ENCODE results near the gene FAAP20.

The FAAP20 gene

GRCh38 chr1:2242814-2243725 is 48.5 kb upstream of the FAAP20 start (continued):
- TF ChIP-seq KLF17 (tag by site-specific recombination; IDR thresholded peaks at IDR 0.05) (no peak), ZNF266 (tag by site-specific recombination; IDR thresholded peaks at IDR 0.05; ENCODE audit: low read depth) (no peak), ZNF529 (tag by site-specific recombination; IDR thresholded peaks at IDR 0.05; ENCODE audit: insufficient replicate concordance) (no peak), HIC1 (tag by site-specific recombination; IDR thresholded peaks at IDR 0.05) (peak; percentile 19; the same call in 1 of the 2 replicates), HOXA7 (CRISPR knock-in tag; IDR thresholded peaks at IDR 0.05; ENCODE audit: borderline replicate concordance) (no peak), PBX3 (CRISPR knock-in tag; IDR thresholded peaks at IDR 0.05) (0 out of 2 replicates have a peak, but pooled peaks have one; percentile 50), ZNF830 (tag by site-specific recombination; IDR thresholded peaks at IDR 0.05; ENCODE audit: low read depth) (no peak), KLF7 (tag by site-specific recombination; IDR thresholded peaks at IDR 0.05; ENCODE audit: borderline replicate concordance) (no peak), ZNF341 (tag by site-specific recombination; IDR thresholded peaks at IDR 0.05; ENCODE audit: low read depth) (no peak), PRDM10 (tag by site-specific recombination; IDR thresholded peaks at IDR 0.05) (no peak), GLIS1 (tag by site-specific recombination; IDR thresholded peaks at IDR 0.05) (0 out of 2 replicates have a peak, but pooled peaks have one; percentile 6), ZNF2 (tag by site-specific recombination; IDR thresholded peaks at IDR 0.05) (0 out of 2 replicates have a peak, but pooled peaks have one; percentile 16), ZNF596 (tag by site-specific recombination; IDR thresholded peaks at IDR 0.05) (no peak), ZNF19 (tag by site-specific recombination; IDR thresholded peaks at IDR 0.05; ENCODE audit: low read depth) (no peak), EGR2 (tag by site-specific recombination; IDR thresholded peaks at IDR 0.05; ENCODE audit: low read depth) (0 out of 2 replicates have a peak, but pooled peaks have one; percentile 12), ZNF221 (tag by site-specific recombination; IDR thresholded peaks at IDR 0.05; ENCODE audit: borderline replicate concordance) (no peak), ZNF433 (tag by site-specific recombination; IDR thresholded peaks at IDR 0.05; ENCODE audit: low read depth) (no peak), ZNF488 (tag by site-specific recombination; IDR thresholded peaks at IDR 0.05) (no peak), AEBP2 (tag by site-specific recombination; IDR thresholded peaks at IDR 0.05; ENCODE audit: borderline replicate concordance) (no peak)
